Calu3 (cell line): Measurements from ENCODE around the gene TTLL11. TPM values are rescaled to one million over a fixed set of nuclear protein-coding genes. Genes with fewer than 3 reads are reported as not detected.

Experiments
- BruUV-seq: library from RNA; stranded (reverse); fragments of 400-500 nt; replicated peaks from 2 replicates; lab custom pipeline; 2021; lab: Mats Ljungman, UMichigan
- CTCF ChIA-PET: fragments of 300-600 bp; sonication (Branson Sonifier 250); formaldehyde crosslinking; loops from one replicate; lab custom pipeline; 2022; ENCODE audit warnings: antibody characterized with exemption; lab: Charles Lee
- DNase-seq: peaks from one replicate; pipeline ENCODE4 v3.0.0; 2022
- H3K27ac Mint-ChIP-seq: one replicate; pipeline ENCODE4 v1.8.0; 2022; ENCODE audit warnings: mixed read lengths; ENCODE audit not compliant: unreplicated experiment
- H3K27me3 Mint-ChIP-seq: one replicate; pipeline ENCODE4 v1.8.0; 2022; ENCODE audit warnings: mixed read lengths; ENCODE audit not compliant: unreplicated experiment
- H3K36me3 Mint-ChIP-seq: one replicate; pipeline ENCODE4 v1.8.0; 2022; ENCODE audit warnings: mild to moderate bottlenecking, moderate library complexity, mixed read lengths; ENCODE audit not compliant: insufficient read depth, unreplicated experiment
- H3K4me1 Mint-ChIP-seq: one replicate; pipeline ENCODE4 v1.8.0; 2022; ENCODE audit warnings: mild to moderate bottlenecking, low read depth, mixed read lengths; ENCODE audit not compliant: unreplicated experiment
- H3K4me3 Mint-ChIP-seq: one replicate; pipeline ENCODE4 v1.8.0; 2022; ENCODE audit warnings: mild to moderate bottlenecking, low read depth, moderate library complexity, mixed read lengths; ENCODE audit not compliant: unreplicated experiment
- H3K9me3 Mint-ChIP-seq: one replicate; pipeline ENCODE4 v1.8.0; 2022; ENCODE audit warnings: low read depth, mixed read lengths; ENCODE audit not compliant: unreplicated experiment
- intact Hi-C: fragments of 100-400 bp; cut with micrococcal nuclease; formaldehyde crosslinking; loops from one replicate; pipeline ENCODE4 v1.10.0; 2022; ENCODE audit not compliant: unreplicated experiment
- total RNA-seq: library from RNA; stranded (reverse); gene quantifications from 2 replicates; pipeline ENCODE4 v1.2.3, GENCODE V29; 2022
- TF ChIP-seq, protein P1 (sequence below): fragments of 200-600 bp; IDR thresholded peaks from one replicate; pipeline ENCODE4 v1.8.0; 2022; ENCODE audit warnings: antibody characterized with exemption; ENCODE audit not compliant: unreplicated experiment

The TTLL11 gene
- total RNA-seq, 1 experiment from 2014 or later: 10.5 TPM

DNA sequence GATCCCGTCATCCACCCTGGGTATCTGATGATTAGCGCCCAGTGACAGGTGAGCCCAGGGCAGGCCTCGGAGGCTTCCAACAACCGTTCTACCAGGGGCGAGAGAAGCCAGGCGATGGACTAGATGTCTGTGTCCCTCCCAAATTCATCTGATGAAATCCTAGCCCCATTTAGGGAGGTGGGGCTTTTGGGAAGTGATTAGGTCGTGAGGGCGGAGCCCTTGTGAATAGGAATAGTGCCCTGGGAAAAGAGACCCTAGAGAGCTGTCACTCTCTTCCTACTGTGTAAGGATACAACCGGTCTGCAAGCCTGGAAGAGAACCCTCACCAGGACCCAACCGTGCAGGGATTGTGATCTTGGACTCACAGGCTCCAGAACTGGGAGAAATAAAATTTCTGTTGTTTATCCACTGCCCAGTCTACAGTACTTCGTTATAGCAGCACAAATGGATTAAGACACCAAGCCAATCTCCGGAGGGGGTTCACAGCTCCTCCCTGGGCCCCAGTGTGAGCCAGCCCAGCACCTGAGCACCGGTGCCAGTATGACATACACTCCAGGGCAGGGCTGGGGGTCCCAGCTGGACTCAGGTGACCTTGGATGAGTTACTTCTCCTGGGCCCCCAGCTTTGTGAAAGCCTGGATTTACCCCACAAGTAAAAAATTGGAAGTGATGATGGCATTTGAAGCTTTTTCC is 279.4 kb downstream of the TTLL11 start:
- CTCF ChIA-PET: no interaction called here
- no peak overlapping the region for H3K27ac Mint-ChIP-seq
- intact Hi-C loops: no loop called here
- no peaks in the 10 kb centered on the region for H3K9me3 Mint-ChIP-seq
- no peaks in the 10 kb centered on the region for H3K36me3 Mint-ChIP-seq
- H3K27me3 Mint-ChIP-seq: no peaks in the 10 kb centered on the region
- BruUV-seq: no TSS peak
- DNase-seq: no peak
- no peak overlapping the region for H3K4me3 Mint-ChIP-seq
- TF ChIP-seq, protein P1, sequence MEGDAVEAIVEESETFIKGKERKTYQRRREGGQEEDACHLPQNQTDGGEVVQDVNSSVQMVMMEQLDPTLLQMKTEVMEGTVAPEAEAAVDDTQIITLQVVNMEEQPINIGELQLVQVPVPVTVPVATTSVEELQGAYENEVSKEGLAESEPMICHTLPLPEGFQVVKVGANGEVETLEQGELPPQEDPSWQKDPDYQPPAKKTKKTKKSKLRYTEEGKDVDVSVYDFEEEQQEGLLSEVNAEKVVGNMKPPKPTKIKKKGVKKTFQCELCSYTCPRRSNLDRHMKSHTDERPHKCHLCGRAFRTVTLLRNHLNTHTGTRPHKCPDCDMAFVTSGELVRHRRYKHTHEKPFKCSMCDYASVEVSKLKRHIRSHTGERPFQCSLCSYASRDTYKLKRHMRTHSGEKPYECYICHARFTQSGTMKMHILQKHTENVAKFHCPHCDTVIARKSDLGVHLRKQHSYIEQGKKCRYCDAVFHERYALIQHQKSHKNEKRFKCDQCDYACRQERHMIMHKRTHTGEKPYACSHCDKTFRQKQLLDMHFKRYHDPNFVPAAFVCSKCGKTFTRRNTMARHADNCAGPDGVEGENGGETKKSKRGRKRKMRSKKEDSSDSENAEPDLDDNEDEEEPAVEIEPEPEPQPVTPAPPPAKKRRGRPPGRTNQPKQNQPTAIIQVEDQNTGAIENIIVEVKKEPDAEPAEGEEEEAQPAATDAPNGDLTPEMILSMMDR: no peak
- no peaks in the 10 kb centered on the region for H3K4me1 Mint-ChIP-seq

DNA sequence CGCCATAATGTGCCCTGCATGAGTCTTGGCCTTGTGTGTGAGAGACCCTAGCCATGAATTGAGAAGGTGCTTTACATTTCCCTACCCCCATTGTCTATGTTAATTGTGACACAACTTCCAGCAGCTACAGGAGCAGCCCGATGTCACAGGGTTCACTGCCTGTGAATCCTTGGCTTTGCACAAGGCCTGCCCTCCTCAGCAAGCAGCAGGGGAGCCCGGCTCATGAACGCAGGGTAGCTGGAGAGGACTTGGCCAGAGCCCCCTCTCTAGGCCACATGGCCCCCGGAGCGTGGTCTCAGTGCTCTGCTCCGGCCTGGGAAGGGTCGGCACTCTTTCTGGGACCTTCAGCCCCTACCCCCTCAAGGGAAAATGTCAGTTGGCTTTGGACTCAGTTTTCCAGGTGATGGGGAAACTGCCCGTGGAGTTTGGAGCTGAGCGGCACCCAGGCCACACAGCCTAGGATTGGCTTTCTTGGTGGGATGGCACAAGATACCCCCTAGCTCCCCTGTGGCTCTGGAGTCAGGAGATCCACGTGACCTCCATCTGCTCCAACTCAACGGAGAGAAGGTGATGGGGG is 280.9 kb downstream of the TTLL11 start:
- H3K4me3 Mint-ChIP-seq: no peak overlapping the region
- DNase-seq: no peak
- CTCF ChIA-PET: interaction anchor here (0.6 kb wide), 1 partner anchor 219 kb away, joined by 3 read pairs; no protein-coding TSS in a partner anchor
- H3K4me1 Mint-ChIP-seq: no peaks in the 10 kb centered on the region
- intact Hi-C loops: no loop called here
- no peak overlapping the region for H3K27ac Mint-ChIP-seq
- no TSS peak for BruUV-seq
- H3K27me3 Mint-ChIP-seq: no peaks in the 10 kb centered on the region
- H3K9me3 Mint-ChIP-seq: no peaks in the 10 kb centered on the region
- TF ChIP-seq, protein P1: no peak
- H3K36me3 Mint-ChIP-seq: no peaks in the 10 kb centered on the region

DNA sequence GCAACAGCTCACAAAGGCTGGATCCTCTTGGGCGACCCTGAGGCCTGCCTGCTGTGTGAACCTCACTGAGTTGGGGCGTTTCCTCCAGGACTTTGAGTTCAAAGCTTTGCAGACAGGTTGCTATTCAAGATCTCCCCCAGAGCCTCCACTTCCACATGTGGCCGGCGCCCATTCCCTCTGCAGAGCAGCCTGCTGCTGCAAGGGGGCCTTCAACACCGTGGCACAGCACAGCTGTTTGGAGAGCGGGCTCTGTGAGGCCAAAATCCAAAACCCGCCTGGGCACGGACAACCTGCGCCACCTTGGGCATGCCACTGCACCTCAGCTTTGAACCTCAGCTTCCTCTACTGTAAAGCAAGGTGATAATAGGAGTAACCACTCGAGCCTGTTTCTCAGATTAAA is 281.4 kb downstream of the TTLL11 start:
- no peaks in the 10 kb centered on the region for H3K36me3 Mint-ChIP-seq
- TF ChIP-seq, protein P1: no peak
- CTCF ChIA-PET: no interaction called here
- no peaks in the 10 kb centered on the region for H3K27me3 Mint-ChIP-seq
- BruUV-seq: no TSS peak
- H3K27ac Mint-ChIP-seq: no peak overlapping the region
- H3K9me3 Mint-ChIP-seq: no peaks in the 10 kb centered on the region
- H3K4me3 Mint-ChIP-seq: no peak overlapping the region
- H3K4me1 Mint-ChIP-seq: no peaks in the 10 kb centered on the region
- intact Hi-C loops: no loop called here
- DNase-seq: no peak

DNA sequence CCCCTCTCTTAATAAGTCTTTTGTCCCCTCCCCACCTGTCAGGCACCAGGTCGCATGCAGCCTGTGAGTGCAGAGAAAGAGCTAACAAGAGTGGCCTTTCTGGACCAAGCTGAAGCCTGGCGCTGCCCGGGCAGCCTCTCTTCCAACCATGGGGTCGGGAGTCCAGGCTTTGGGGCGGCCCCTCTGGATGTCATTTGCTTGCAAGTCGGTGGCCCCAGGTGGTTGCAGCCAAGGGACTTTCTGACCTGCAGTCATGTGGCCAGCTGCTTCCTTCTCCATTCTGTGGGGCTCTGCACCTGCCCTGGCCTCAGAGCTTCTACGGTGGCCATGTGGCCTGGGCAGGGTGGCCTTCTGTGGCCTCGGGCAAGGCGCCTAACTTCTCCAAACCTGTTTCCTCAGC is 282.0 kb downstream of the TTLL11 start:
- Mint-ChIP-seq H3K9me3 (no peaks in the 10 kb centered on the region), H3K27me3 (no peaks in the 10 kb centered on the region), H3K4me3 (no peak overlapping the region), H3K36me3 (no peaks in the 10 kb centered on the region), H3K27ac (no peak overlapping the region), H3K4me1 (no peaks in the 10 kb centered on the region)
- CTCF ChIA-PET: interaction anchor here (0.5 kb wide), 1 partner anchor 271 kb away, joined by 6 read pairs; no protein-coding TSS in a partner anchor
- DNase-seq: no peak
- BruUV-seq: no TSS peak
- intact Hi-C loops: no loop called here
- TF ChIP-seq, protein P1: no peak
